GM12878 (cell line): Measurements from ENCODE around the gene MID1.

Source experiments
- ATF3 ChIP-seq: IDR thresholded peaks from 2 replicates; pipeline ENCODE4 v1.6.1; 2011; ENCODE audit warnings: low read depth, mild to moderate bottlenecking, low read length, moderate library complexity, borderline replicate concordance; ENCODE audit errors: extremely low read depth
- BRCA1 ChIP-seq: IDR thresholded peaks from 2 replicates; pipeline ENCODE4 v1.6.1; 2011; ENCODE audit warnings: low read depth, low read length, improper control_type of control experiment
- CREB1 ChIP-seq: IDR thresholded peaks from 2 replicates; pipeline ENCODE4 v1.6.1; 2012; ENCODE audit warnings: low read depth, mild to moderate bottlenecking, inconsistent platforms
- CTCF ChIP-seq, 3 experiments: IDR thresholded peaks in 2 of 3; conservative IDR thresholded peaks in 1 of 3; 2 replicates each; pipeline ENCODE4 v1.5.1; 2011; ENCODE audit warnings: low read depth in 3 of 3, low read length in 3 of 3, mild to moderate bottlenecking in 3 of 3, control low read depth in 2 of 3, moderate library complexity in 2 of 3, inconsistent platforms in 1 of 3, mixed read lengths in 1 of 3; ENCODE audit not compliant: control insufficient read depth in 2 of 3, insufficient read depth in 1 of 3; ENCODE audit errors: extremely low read depth in 1 of 3
- EP300 ChIP-seq, 2 experiments: fragments of 150-350 bp in 1 of 2; IDR thresholded peaks; 2 replicates each; pipeline ENCODE4 v1.6.1; 2011 to 2012; ENCODE audit warnings: low read depth in 2 of 2, low read length in 2 of 2, borderline replicate concordance in 1 of 2, improper control_type of control experiment in 1 of 2, inconsistent platforms in 1 of 2; ENCODE audit not compliant: control insufficient read depth in 1 of 2
- EZH2 ChIP-seq: IDR thresholded peaks from 2 replicates; pipeline ENCODE4 v1.6.1; 2012; ENCODE audit warnings: low read depth, mild to moderate bottlenecking, control low read depth, inconsistent platforms, low read length, borderline replicate concordance; ENCODE audit not compliant: control insufficient read depth
- POLR2AphosphoS5 ChIP-seq: IDR thresholded peaks from 2 replicates; pipeline ENCODE4 v1.6.1; 2011; ENCODE audit warnings: mild to moderate bottlenecking, low read length, inconsistent platforms
- RB1 ChIP-seq: fragments of 450-650 bp; formaldehyde crosslinking; IDR thresholded peaks from 2 replicates; pipeline ENCODE4 v1.6.1; 2017; ENCODE audit warnings: mild to moderate bottlenecking, borderline replicate concordance
- WRNIP1 ChIP-seq: IDR thresholded peaks from 2 replicates; pipeline ENCODE4 v1.6.1; 2011; ENCODE audit warnings: low read depth, low read length, improper control_type of control experiment, borderline replicate concordance

GRCh38 chrX:10569946-10570345 lies 50.4 kb downstream of the MID1 start:
- no peak for TF ChIP-seq CTCF (IDR thresholded peaks at IDR 0.05 in 2 of 3, conservative IDR thresholded peaks at IDR 0.05 in 1 of 3; ENCODE audit: control insufficient read depth in 2 of 3, extremely low read depth in 1 of 3, insufficient read depth in 1 of 3, low read depth in 3 of 3, low read length in 3 of 3)
- TF ChIP-seq EZH2: no peak
- TF ChIP-seq BRCA1: no peak
- no peak for TF ChIP-seq WRNIP1
- no peak for TF ChIP-seq POLR2AphosphoS5
- no peak for TF ChIP-seq CREB1
- TF ChIP-seq EP300 (IDR thresholded peaks at IDR 0.05; ENCODE audit: borderline replicate concordance in 1 of 2, control insufficient read depth in 1 of 2, low read depth in 2 of 2, low read length in 2 of 2): no peak
- TF ChIP-seq RB1: no peak
- no peak for TF ChIP-seq ATF3
